ENCODE results near the gene RBP4. TPM values are rescaled to one million over a fixed set of nuclear protein-coding genes. Genes with fewer than 3 reads are reported as not detected.
"Not testable (repeated sequence)": the region's sequence is repeated elsewhere in the genome, so short reads cannot be mapped to it uniquely, and the experiment has no call there.

Gene RBP4
- total RNA-seq, 1 experiment from 2014 or later: not detected

GRCh38 chr10:93553482-93554315 lies 47.3 kb downstream of the RBP4 start:
- no peaks in the 10 kb centered on the region for H4K20me1 ChIP-seq (ENCODE audit: insufficient read depth, low read depth, low read length)
- no peaks in the 10 kb centered on the region for H3K9me2 ChIP-seq (replicated peaks; ENCODE audit: insufficient read depth, low read length)
- H3K9ac ChIP-seq (ENCODE audit: low read length): no peak overlapping the region
- no peaks in the 10 kb centered on the region for H3K9me3 ChIP-seq (ENCODE audit: low read length)
- H3K36me3 ChIP-seq (ENCODE audit: insufficient read depth, low read length): no peaks in the 10 kb centered on the region
- no peaks in the 10 kb centered on the region for H3K27me3 ChIP-seq (ENCODE audit: low read length)
- no peak for DNase-seq
- H3K79me2 ChIP-seq (ENCODE audit: low read length): no peaks in the 10 kb centered on the region
- no peak overlapping the region for H3K4me3 ChIP-seq (ENCODE audit: low read length)
- H2AFZ ChIP-seq (ENCODE audit: low read length): no peak overlapping the region
- H3K4me1 ChIP-seq (ENCODE audit: low read length): no peaks in the 10 kb centered on the region
- H3K27ac ChIP-seq (ENCODE audit: low read length): no peak overlapping the region
- H3K4me2 ChIP-seq (ENCODE audit: low read depth, low read length, poor library complexity, severe bottlenecking): no peak overlapping the region

- Histone ChIP-seq H3K4me2 (ENCODE audit: low read depth, low read length, poor library complexity, severe bottlenecking) (no peak overlapping the region), H3K9me2 (replicated peaks; ENCODE audit: insufficient read depth, low read length) (no peaks in the 10 kb centered on the region), H2AFZ (ENCODE audit: low read length) (no peak overlapping the region), H3K9me3 (ENCODE audit: low read length) (no peaks in the 10 kb centered on the region), H3K27ac (ENCODE audit: low read length) (no peak overlapping the region), H3K4me1 (ENCODE audit: low read length) (no peaks in the 10 kb centered on the region), H3K27me3 (ENCODE audit: low read length) (no peaks in the 10 kb centered on the region), H4K20me1 (ENCODE audit: insufficient read depth, low read depth, low read length) (no peaks in the 10 kb centered on the region), H3K36me3 (ENCODE audit: insufficient read depth, low read length) (no peaks in the 10 kb centered on the region), H3K79me2 (ENCODE audit: low read length) (no peaks in the 10 kb centered on the region), H3K9ac (ENCODE audit: low read length) (no peak overlapping the region), H3K4me3 (ENCODE audit: low read length) (no peak overlapping the region)
- no peak for DNase-seq
Observed at GRCh38 chr10:93552780-93553179, 48.3 kb downstream of the RBP4 start.

- no peak for DNase-seq
- H3K9me2 ChIP-seq (replicated peaks; ENCODE audit: insufficient read depth, low read length): no peaks in the 10 kb centered on the region
- H3K27me3 ChIP-seq (ENCODE audit: low read length): no peaks in the 10 kb centered on the region
- no peaks in the 10 kb centered on the region for H3K36me3 ChIP-seq (ENCODE audit: insufficient read depth, low read length)
- no peaks in the 10 kb centered on the region for H3K4me1 ChIP-seq (ENCODE audit: low read length)
- H4K20me1 ChIP-seq (ENCODE audit: insufficient read depth, low read depth, low read length): no peaks in the 10 kb centered on the region
- H3K4me3 ChIP-seq (ENCODE audit: low read length): no peak overlapping the region
- H2AFZ ChIP-seq (ENCODE audit: low read length): no peak overlapping the region
- no peak overlapping the region for H3K4me2 ChIP-seq (ENCODE audit: low read depth, low read length, poor library complexity, severe bottlenecking)
- no peaks in the 10 kb centered on the region for H3K9me3 ChIP-seq (ENCODE audit: low read length)
- H3K27ac ChIP-seq (ENCODE audit: low read length): no peak overlapping the region
- no peaks in the 10 kb centered on the region for H3K79me2 ChIP-seq (ENCODE audit: low read length)
- no peak overlapping the region for H3K9ac ChIP-seq (ENCODE audit: low read length)
Observed at GRCh38 chr10:93550606-93551005, 50.4 kb downstream of the RBP4 start.

- Histone ChIP-seq H3K4me3 (ENCODE audit: low read length) (no peak overlapping the region), H3K9me2 (replicated peaks; ENCODE audit: insufficient read depth, low read length) (no peaks in the 10 kb centered on the region), H3K9ac (ENCODE audit: low read length) (no peak overlapping the region), H3K27ac (ENCODE audit: low read length) (no peak overlapping the region), H3K79me2 (ENCODE audit: low read length) (no peaks in the 10 kb centered on the region), H3K4me1 (ENCODE audit: low read length) (no peaks in the 10 kb centered on the region), H4K20me1 (ENCODE audit: insufficient read depth, low read depth, low read length) (no peaks in the 10 kb centered on the region), H3K4me2 (ENCODE audit: low read depth, low read length, poor library complexity, severe bottlenecking) (no peak overlapping the region), H3K36me3 (ENCODE audit: insufficient read depth, low read length) (no peaks in the 10 kb centered on the region), H3K9me3 (ENCODE audit: low read length) (no peaks in the 10 kb centered on the region), H2AFZ (ENCODE audit: low read length) (no peak overlapping the region), H3K27me3 (ENCODE audit: low read length) (no peaks in the 10 kb centered on the region)
- no peak for DNase-seq
Observed at GRCh38 chr10:93548376-93549071, 52.5 kb downstream of the RBP4 start.

- no peaks in the 10 kb centered on the region for H4K20me1 ChIP-seq (ENCODE audit: insufficient read depth, low read depth, low read length)
- H3K4me2 ChIP-seq (ENCODE audit: low read depth, low read length, poor library complexity, severe bottlenecking): no peak overlapping the region
- no peak overlapping the region for H3K4me3 ChIP-seq (ENCODE audit: low read length)
- DNase-seq: no peak
- H3K9ac ChIP-seq (ENCODE audit: low read length): no peak overlapping the region
- no peaks in the 10 kb centered on the region for H3K4me1 ChIP-seq (ENCODE audit: low read length)
- H3K27me3 ChIP-seq (ENCODE audit: low read length): no peaks in the 10 kb centered on the region
- no peaks in the 10 kb centered on the region for H3K9me2 ChIP-seq (replicated peaks; ENCODE audit: insufficient read depth, low read length)
- H2AFZ ChIP-seq (ENCODE audit: low read length): no peak overlapping the region
- no peaks in the 10 kb centered on the region for H3K79me2 ChIP-seq (ENCODE audit: low read length)
- H3K9me3 ChIP-seq (ENCODE audit: low read length): no peaks in the 10 kb centered on the region
- no peaks in the 10 kb centered on the region for H3K36me3 ChIP-seq (ENCODE audit: insufficient read depth, low read length)
- no peak overlapping the region for H3K27ac ChIP-seq (ENCODE audit: low read length)
Observed at GRCh38 chr10:93547522-93547921, 53.5 kb downstream of the RBP4 start.

GRCh38 chr10:93546995-93547394 lies 54.0 kb downstream of the RBP4 start:
- not testable (repeated sequence) for H3K9ac ChIP-seq (ENCODE audit: low read length); H3K4me3 ChIP-seq (ENCODE audit: low read length); H2AFZ ChIP-seq (ENCODE audit: low read length); H4K20me1 ChIP-seq (ENCODE audit: insufficient read depth, low read depth, low read length); H3K4me1 ChIP-seq (ENCODE audit: low read length); H3K27ac ChIP-seq (ENCODE audit: low read length); H3K4me2 ChIP-seq (ENCODE audit: low read depth, low read length, poor library complexity, severe bottlenecking); H3K27me3 ChIP-seq (ENCODE audit: low read length); H3K79me2 ChIP-seq (ENCODE audit: low read length); H3K9me2 ChIP-seq (replicated peaks; ENCODE audit: insufficient read depth, low read length); DNase-seq; H3K36me3 ChIP-seq (ENCODE audit: insufficient read depth, low read length); H3K9me3 ChIP-seq (ENCODE audit: low read length)

GRCh38 chr10:93542358-93542791 lies 58.7 kb downstream of the RBP4 start:
- Histone ChIP-seq H3K9me2 (replicated peaks; ENCODE audit: insufficient read depth, low read length) (no peaks in the 10 kb centered on the region), H3K27me3 (ENCODE audit: low read length) (no peaks in the 10 kb centered on the region), H3K4me1 (ENCODE audit: low read length) (no peaks in the 10 kb centered on the region), H3K9ac (ENCODE audit: low read length) (no peak overlapping the region), H4K20me1 (ENCODE audit: insufficient read depth, low read depth, low read length) (no peaks in the 10 kb centered on the region), H3K4me3 (ENCODE audit: low read length) (no peak overlapping the region), H3K27ac (ENCODE audit: low read length) (no peak overlapping the region), H2AFZ (ENCODE audit: low read length) (no peak overlapping the region), H3K9me3 (ENCODE audit: low read length) (no peaks in the 10 kb centered on the region), H3K36me3 (ENCODE audit: insufficient read depth, low read length) (no peaks in the 10 kb centered on the region), H3K4me2 (ENCODE audit: low read depth, low read length, poor library complexity, severe bottlenecking) (no peak overlapping the region), H3K79me2 (ENCODE audit: low read length) (no peaks in the 10 kb centered on the region)
- DNase-seq: no peak
